K562 (cell line): ENCODE results near the gene ATXN10. TPM values are rescaled to one million over a fixed set of nuclear protein-coding genes. Genes with fewer than 3 reads are reported as not detected.

Experiments
- polyA plus RNA-seq, 8 experiments: library from polyadenylated mRNA; depleted of rRNA in 4 of 8; stranded (reverse) in 5 of 8; unstranded in 3 of 8; fragments of >200 nt; fragmentation: Nextera tagmentation in 2 of 8; fragmentation: Illumina TruSeq in 1 of 8; extraction: Ambion mirVana in 2 of 8; extraction: Trizol in 1 of 8; gene quantifications; 2 replicates each; pipeline versions ENCODE4 v1.2.1 to v1.2.3, GENCODE V29; 2011 to 2014; ENCODE audit warnings: inconsistent platforms in 1 of 8, missing spikeins in 1 of 8
- total RNA-seq, 7 experiments: library from RNA; depleted of rRNA in 6 of 7; stranded (reverse); fragments of >200 nt in 6 of 7; fragmentation: Illumina TruSeq in 2 of 7; extraction: Trizol in 2 of 7; gene quantifications; 2 replicates each; pipeline versions ENCODE4 v1.2.1 to v1.2.3, GENCODE V29; 2011 to 2021; ENCODE audit warnings: low replicate concordance in 1 of 7
- TF ChIP-seq, protein P1 (sequence below): fragments of 200-600 bp; sonication (generic); IDR thresholded peaks from one replicate; pipeline ENCODE4 v1.6.1; 2012; ENCODE audit warnings: mild to moderate bottlenecking, low read depth, low read length, inconsistent platforms

Gene ATXN10
- total and polyA plus RNA-seq, 9 of the 15 experiments (the other 6 are each of a cell fraction or from before 2014, with no cell fraction given), result 11.5 to 190 (median 33.6) TPM

DNA sequence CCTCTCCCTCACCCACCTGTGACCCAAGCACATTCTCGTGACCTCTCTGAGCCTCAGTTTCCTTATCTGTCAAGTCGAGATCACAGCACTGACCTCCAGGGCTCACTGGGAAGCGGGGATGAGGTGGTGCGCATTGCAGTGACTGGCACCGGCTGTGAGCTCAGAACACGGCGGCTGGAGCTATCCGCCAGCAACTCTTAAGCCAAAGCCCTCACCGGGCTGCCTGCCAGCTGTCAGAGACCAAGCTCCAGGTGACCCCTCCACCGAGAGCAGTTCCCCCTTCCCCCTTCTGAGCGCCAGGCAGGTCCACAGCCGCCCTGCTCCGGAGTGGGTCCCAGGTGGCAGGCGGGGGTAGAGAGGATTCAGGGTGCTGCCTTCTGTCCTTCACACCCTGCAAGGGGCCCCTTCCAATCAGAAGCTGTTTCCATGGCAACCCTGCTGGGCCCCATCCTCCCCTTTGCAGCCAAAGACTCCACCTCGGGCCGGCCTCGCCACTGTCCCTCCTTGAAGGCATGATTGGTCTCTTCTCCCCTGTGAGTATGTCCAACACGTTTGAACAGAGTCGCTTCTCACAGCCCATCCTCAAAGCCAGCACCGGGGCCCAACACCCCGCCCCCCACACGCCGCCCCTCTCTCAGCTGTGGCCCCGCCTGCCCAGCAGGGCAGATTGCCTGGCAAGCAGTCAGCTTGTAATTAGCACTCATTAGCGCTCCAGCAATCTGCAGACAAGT, 206.6 kb downstream of the ATXN10 start (continued):
- TF ChIP-seq, protein P1, sequence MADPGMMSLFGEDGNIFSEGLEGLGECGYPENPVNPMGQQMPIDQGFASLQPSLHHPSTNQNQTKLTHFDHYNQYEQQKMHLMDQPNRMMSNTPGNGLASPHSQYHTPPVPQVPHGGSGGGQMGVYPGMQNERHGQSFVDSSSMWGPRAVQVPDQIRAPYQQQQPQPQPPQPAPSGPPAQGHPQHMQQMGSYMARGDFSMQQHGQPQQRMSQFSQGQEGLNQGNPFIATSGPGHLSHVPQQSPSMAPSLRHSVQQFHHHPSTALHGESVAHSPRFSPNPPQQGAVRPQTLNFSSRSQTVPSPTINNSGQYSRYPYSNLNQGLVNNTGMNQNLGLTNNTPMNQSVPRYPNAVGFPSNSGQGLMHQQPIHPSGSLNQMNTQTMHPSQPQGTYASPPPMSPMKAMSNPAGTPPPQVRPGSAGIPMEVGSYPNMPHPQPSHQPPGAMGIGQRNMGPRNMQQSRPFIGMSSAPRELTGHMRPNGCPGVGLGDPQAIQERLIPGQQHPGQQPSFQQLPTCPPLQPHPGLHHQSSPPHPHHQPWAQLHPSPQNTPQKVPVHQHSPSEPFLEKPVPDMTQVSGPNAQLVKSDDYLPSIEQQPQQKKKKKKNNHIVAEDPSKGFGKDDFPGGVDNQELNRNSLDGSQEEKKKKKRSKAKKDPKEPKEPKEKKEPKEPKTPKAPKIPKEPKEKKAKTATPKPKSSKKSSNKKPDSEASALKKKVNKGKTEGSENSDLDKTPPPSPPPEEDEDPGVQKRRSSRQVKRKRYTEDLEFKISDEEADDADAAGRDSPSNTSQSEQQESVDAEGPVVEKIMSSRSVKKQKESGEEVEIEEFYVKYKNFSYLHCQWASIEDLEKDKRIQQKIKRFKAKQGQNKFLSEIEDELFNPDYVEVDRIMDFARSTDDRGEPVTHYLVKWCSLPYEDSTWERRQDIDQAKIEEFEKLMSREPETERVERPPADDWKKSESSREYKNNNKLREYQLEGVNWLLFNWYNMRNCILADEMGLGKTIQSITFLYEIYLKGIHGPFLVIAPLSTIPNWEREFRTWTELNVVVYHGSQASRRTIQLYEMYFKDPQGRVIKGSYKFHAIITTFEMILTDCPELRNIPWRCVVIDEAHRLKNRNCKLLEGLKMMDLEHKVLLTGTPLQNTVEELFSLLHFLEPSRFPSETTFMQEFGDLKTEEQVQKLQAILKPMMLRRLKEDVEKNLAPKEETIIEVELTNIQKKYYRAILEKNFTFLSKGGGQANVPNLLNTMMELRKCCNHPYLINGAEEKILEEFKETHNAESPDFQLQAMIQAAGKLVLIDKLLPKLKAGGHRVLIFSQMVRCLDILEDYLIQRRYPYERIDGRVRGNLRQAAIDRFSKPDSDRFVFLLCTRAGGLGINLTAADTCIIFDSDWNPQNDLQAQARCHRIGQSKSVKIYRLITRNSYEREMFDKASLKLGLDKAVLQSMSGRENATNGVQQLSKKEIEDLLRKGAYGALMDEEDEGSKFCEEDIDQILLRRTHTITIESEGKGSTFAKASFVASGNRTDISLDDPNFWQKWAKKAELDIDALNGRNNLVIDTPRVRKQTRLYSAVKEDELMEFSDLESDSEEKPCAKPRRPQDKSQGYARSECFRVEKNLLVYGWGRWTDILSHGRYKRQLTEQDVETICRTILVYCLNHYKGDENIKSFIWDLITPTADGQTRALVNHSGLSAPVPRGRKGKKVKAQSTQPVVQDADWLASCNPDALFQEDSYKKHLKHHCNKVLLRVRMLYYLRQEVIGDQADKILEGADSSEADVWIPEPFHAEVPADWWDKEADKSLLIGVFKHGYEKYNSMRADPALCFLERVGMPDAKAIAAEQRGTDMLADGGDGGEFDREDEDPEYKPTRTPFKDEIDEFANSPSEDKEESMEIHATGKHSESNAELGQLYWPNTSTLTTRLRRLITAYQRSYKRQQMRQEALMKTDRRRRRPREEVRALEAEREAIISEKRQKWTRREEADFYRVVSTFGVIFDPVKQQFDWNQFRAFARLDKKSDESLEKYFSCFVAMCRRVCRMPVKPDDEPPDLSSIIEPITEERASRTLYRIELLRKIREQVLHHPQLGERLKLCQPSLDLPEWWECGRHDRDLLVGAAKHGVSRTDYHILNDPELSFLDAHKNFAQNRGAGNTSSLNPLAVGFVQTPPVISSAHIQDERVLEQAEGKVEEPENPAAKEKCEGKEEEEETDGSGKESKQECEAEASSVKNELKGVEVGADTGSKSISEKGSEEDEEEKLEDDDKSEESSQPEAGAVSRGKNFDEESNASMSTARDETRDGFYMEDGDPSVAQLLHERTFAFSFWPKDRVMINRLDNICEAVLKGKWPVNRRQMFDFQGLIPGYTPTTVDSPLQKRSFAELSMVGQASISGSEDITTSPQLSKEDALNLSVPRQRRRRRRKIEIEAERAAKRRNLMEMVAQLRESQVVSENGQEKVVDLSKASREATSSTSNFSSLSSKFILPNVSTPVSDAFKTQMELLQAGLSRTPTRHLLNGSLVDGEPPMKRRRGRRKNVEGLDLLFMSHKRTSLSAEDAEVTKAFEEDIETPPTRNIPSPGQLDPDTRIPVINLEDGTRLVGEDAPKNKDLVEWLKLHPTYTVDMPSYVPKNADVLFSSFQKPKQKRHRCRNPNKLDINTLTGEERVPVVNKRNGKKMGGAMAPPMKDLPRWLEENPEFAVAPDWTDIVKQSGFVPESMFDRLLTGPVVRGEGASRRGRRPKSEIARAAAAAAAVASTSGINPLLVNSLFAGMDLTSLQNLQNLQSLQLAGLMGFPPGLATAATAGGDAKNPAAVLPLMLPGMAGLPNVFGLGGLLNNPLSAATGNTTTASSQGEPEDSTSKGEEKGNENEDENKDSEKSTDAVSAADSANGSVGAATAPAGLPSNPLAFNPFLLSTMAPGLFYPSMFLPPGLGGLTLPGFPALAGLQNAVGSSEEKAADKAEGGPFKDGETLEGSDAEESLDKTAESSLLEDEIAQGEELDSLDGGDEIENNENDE, result no peak
